ENCODE data around the gene FBXO48. TPM values are rescaled to one million over a fixed set of nuclear protein-coding genes. Genes with fewer than 3 reads are reported as not detected.

FBXO48 gene
- total RNA-seq, 1 experiment from 2014 or later: 1.7 TPM

- no peak for DNase-seq
- H3K9me3 ChIP-seq (ENCODE audit: low read length): no peaks in the 10 kb centered on the region
- no peaks in the 10 kb centered on the region for H4K20me1 ChIP-seq (ENCODE audit: insufficient read depth, low read depth, low read length)
- H3K9ac ChIP-seq (ENCODE audit: low read length): no peak overlapping the region
- H3K4me1 ChIP-seq (ENCODE audit: low read length): no peaks in the 10 kb centered on the region
- no peaks in the 10 kb centered on the region for H3K9me2 ChIP-seq (replicated peaks; ENCODE audit: insufficient read depth, low read length)
- no peak overlapping the region for H3K4me2 ChIP-seq (ENCODE audit: low read depth, low read length, poor library complexity, severe bottlenecking)
- no peaks in the 10 kb centered on the region for H3K27me3 ChIP-seq (ENCODE audit: low read length)
- no peak overlapping the region for H3K4me3 ChIP-seq (ENCODE audit: low read length)
- no peaks in the 10 kb centered on the region for H3K79me2 ChIP-seq (ENCODE audit: low read length)
- H3K36me3 ChIP-seq (ENCODE audit: insufficient read depth, low read length): no peaks in the 10 kb centered on the region
- no peak overlapping the region for H2AFZ ChIP-seq (ENCODE audit: low read length)
- no peak overlapping the region for H3K27ac ChIP-seq (ENCODE audit: low read length)
Observed at GRCh38 chr2:68482296-68482820, 15.3 kb upstream of the FBXO48 start.

- H3K4me2 ChIP-seq (ENCODE audit: low read depth, low read length, poor library complexity, severe bottlenecking): no peak overlapping the region
- H3K27ac ChIP-seq (ENCODE audit: low read length): no peak overlapping the region
- H4K20me1 ChIP-seq (ENCODE audit: insufficient read depth, low read depth, low read length): no peaks in the 10 kb centered on the region
- H2AFZ ChIP-seq (ENCODE audit: low read length): no peak overlapping the region
- no peak for DNase-seq
- no peaks in the 10 kb centered on the region for H3K27me3 ChIP-seq (ENCODE audit: low read length)
- H3K9me2 ChIP-seq (replicated peaks; ENCODE audit: insufficient read depth, low read length): no peaks in the 10 kb centered on the region
- no peaks in the 10 kb centered on the region for H3K4me1 ChIP-seq (ENCODE audit: low read length)
- no peak overlapping the region for H3K9ac ChIP-seq (ENCODE audit: low read length)
- H3K36me3 ChIP-seq (ENCODE audit: insufficient read depth, low read length): no peaks in the 10 kb centered on the region
- no peaks in the 10 kb centered on the region for H3K79me2 ChIP-seq (ENCODE audit: low read length)
- H3K9me3 ChIP-seq (ENCODE audit: low read length): no peaks in the 10 kb centered on the region
- no peak overlapping the region for H3K4me3 ChIP-seq (ENCODE audit: low read length)
Observed at GRCh38 chr2:68478688-68479087, 11.6 kb upstream of the FBXO48 start.

- no peak overlapping the region for H3K9ac ChIP-seq (ENCODE audit: low read length)
- H3K27ac ChIP-seq (ENCODE audit: low read length): no peak overlapping the region
- no peaks in the 10 kb centered on the region for H3K9me3 ChIP-seq (ENCODE audit: low read length)
- no peak overlapping the region for H3K4me2 ChIP-seq (ENCODE audit: low read depth, low read length, poor library complexity, severe bottlenecking)
- H3K79me2 ChIP-seq (ENCODE audit: low read length): no peaks in the 10 kb centered on the region
- H2AFZ ChIP-seq (ENCODE audit: low read length): no peak overlapping the region
- no peaks in the 10 kb centered on the region for H3K9me2 ChIP-seq (replicated peaks; ENCODE audit: insufficient read depth, low read length)
- H4K20me1 ChIP-seq (ENCODE audit: insufficient read depth, low read depth, low read length): no peaks in the 10 kb centered on the region
- H3K36me3 ChIP-seq (ENCODE audit: insufficient read depth, low read length): no peaks in the 10 kb centered on the region
- H3K4me3 ChIP-seq (ENCODE audit: low read length): no peak overlapping the region
- H3K27me3 ChIP-seq (ENCODE audit: low read length): no peaks in the 10 kb centered on the region
- H3K4me1 ChIP-seq (ENCODE audit: low read length): no peaks in the 10 kb centered on the region
- DNase-seq: no peak
Observed at GRCh38 chr2:68476454-68476853, 9.4 kb upstream of the FBXO48 start.

GRCh38 chr2:68475576-68475975 lies 8.5 kb upstream of the FBXO48 start:
- Histone ChIP-seq H3K27ac (ENCODE audit: low read length) (no peak overlapping the region), H3K36me3 (ENCODE audit: insufficient read depth, low read length) (no peaks in the 10 kb centered on the region), H2AFZ (ENCODE audit: low read length) (no peak overlapping the region), H3K27me3 (ENCODE audit: low read length) (no peaks in the 10 kb centered on the region), H4K20me1 (ENCODE audit: insufficient read depth, low read depth, low read length) (no peaks in the 10 kb centered on the region), H3K4me2 (ENCODE audit: low read depth, low read length, poor library complexity, severe bottlenecking) (no peak overlapping the region), H3K9me3 (ENCODE audit: low read length) (no peaks in the 10 kb centered on the region), H3K9me2 (replicated peaks; ENCODE audit: insufficient read depth, low read length) (no peaks in the 10 kb centered on the region), H3K79me2 (ENCODE audit: low read length) (no peaks in the 10 kb centered on the region), H3K4me1 (ENCODE audit: low read length) (no peaks in the 10 kb centered on the region), H3K9ac (ENCODE audit: low read length) (no peak overlapping the region), H3K4me3 (ENCODE audit: low read length) (no peak overlapping the region)
- no peak for DNase-seq

GRCh38 chr2:68475110-68475509 lies 8.0 kb upstream of the FBXO48 start:
- H4K20me1 ChIP-seq (ENCODE audit: insufficient read depth, low read depth, low read length): no peaks in the 10 kb centered on the region
- no peaks in the 10 kb centered on the region for H3K9me2 ChIP-seq (replicated peaks; ENCODE audit: insufficient read depth, low read length)
- no peaks in the 10 kb centered on the region for H3K4me1 ChIP-seq (ENCODE audit: low read length)
- H3K9ac ChIP-seq (ENCODE audit: low read length): no peak overlapping the region
- no peak overlapping the region for H3K4me3 ChIP-seq (ENCODE audit: low read length)
- H3K27ac ChIP-seq (ENCODE audit: low read length): no peak overlapping the region
- H3K4me2 ChIP-seq (ENCODE audit: low read depth, low read length, poor library complexity, severe bottlenecking): no peak overlapping the region
- no peak overlapping the region for H2AFZ ChIP-seq (ENCODE audit: low read length)
- no peaks in the 10 kb centered on the region for H3K9me3 ChIP-seq (ENCODE audit: low read length)
- H3K27me3 ChIP-seq (ENCODE audit: low read length): no peaks in the 10 kb centered on the region
- DNase-seq: no peak
- H3K36me3 ChIP-seq (ENCODE audit: insufficient read depth, low read length): no peaks in the 10 kb centered on the region
- no peaks in the 10 kb centered on the region for H3K79me2 ChIP-seq (ENCODE audit: low read length)

- no peak for DNase-seq
- Histone ChIP-seq H3K9me3 (ENCODE audit: low read length) (no peaks in the 10 kb centered on the region), H3K4me3 (ENCODE audit: low read length) (no peak overlapping the region), H3K9ac (ENCODE audit: low read length) (no peak overlapping the region), H3K4me1 (ENCODE audit: low read length) (peaks cover 10% of the 10 kb centered on the region), H3K27me3 (ENCODE audit: low read length) (no peaks in the 10 kb centered on the region; the same call in 1 of the 2 replicates), H3K27ac (ENCODE audit: low read length) (no peak overlapping the region), H3K36me3 (ENCODE audit: insufficient read depth, low read length) (no peaks in the 10 kb centered on the region), H3K79me2 (ENCODE audit: low read length) (no peaks in the 10 kb centered on the region), H2AFZ (ENCODE audit: low read length) (no peak overlapping the region), H4K20me1 (ENCODE audit: insufficient read depth, low read depth, low read length) (no peaks in the 10 kb centered on the region), H3K9me2 (replicated peaks; ENCODE audit: insufficient read depth, low read length) (no peaks in the 10 kb centered on the region), H3K4me2 (ENCODE audit: low read depth, low read length, poor library complexity, severe bottlenecking) (no peak overlapping the region)
Observed at GRCh38 chr2:68472796-68473414, 5.8 kb upstream of the FBXO48 start.

GRCh38 chr2:68471385-68471784 lies 4.3 kb upstream of the FBXO48 start:
- no peaks in the 10 kb centered on the region for H3K36me3 ChIP-seq (ENCODE audit: insufficient read depth, low read length)
- H3K27me3 ChIP-seq (ENCODE audit: low read length): no peaks in the 10 kb centered on the region; the same call in 1 of the 2 replicates
- H3K79me2 ChIP-seq (ENCODE audit: low read length): no peaks in the 10 kb centered on the region
- H3K4me1 ChIP-seq (ENCODE audit: low read length): peaks cover 14% of the 10 kb centered on the region
- H3K9me2 ChIP-seq (replicated peaks; ENCODE audit: insufficient read depth, low read length): no peaks in the 10 kb centered on the region
- no peak overlapping the region for H3K27ac ChIP-seq (ENCODE audit: low read length)
- H4K20me1 ChIP-seq (ENCODE audit: insufficient read depth, low read depth, low read length): no peaks in the 10 kb centered on the region
- H3K9me3 ChIP-seq (ENCODE audit: low read length): no peaks in the 10 kb centered on the region
- no peak overlapping the region for H3K9ac ChIP-seq (ENCODE audit: low read length)
- no peak overlapping the region for H2AFZ ChIP-seq (ENCODE audit: low read length)
- H3K4me2 ChIP-seq (ENCODE audit: low read depth, low read length, poor library complexity, severe bottlenecking): no peak overlapping the region
- H3K4me3 ChIP-seq (ENCODE audit: low read length): no peak overlapping the region
- DNase-seq: no peak

GRCh38 chr2:68469935-68470334 lies 2.8 kb upstream of the FBXO48 start:
- H4K20me1 ChIP-seq (ENCODE audit: insufficient read depth, low read depth, low read length): no peaks in the 10 kb centered on the region
- H2AFZ ChIP-seq (ENCODE audit: low read length): no peak overlapping the region
- no peaks in the 10 kb centered on the region for H3K79me2 ChIP-seq (ENCODE audit: low read length)
- H3K4me2 ChIP-seq (ENCODE audit: low read depth, low read length, poor library complexity, severe bottlenecking): no peak overlapping the region
- H3K9me3 ChIP-seq (ENCODE audit: low read length): no peaks in the 10 kb centered on the region
- H3K9ac ChIP-seq (ENCODE audit: low read length): no peak overlapping the region
- H3K4me3 ChIP-seq (ENCODE audit: low read length): no peak overlapping the region
- no peaks in the 10 kb centered on the region for H3K36me3 ChIP-seq (ENCODE audit: insufficient read depth, low read length)
- DNase-seq: no peak
- no peak overlapping the region for H3K27ac ChIP-seq (ENCODE audit: low read length)
- H3K4me1 ChIP-seq (ENCODE audit: low read length): peaks cover 22% of the 10 kb centered on the region
- H3K9me2 ChIP-seq (replicated peaks; ENCODE audit: insufficient read depth, low read length): no peaks in the 10 kb centered on the region
- H3K27me3 ChIP-seq (ENCODE audit: low read length): no peaks in the 10 kb centered on the region; the same call in 1 of the 2 replicates
